OCI-LY3 (cell line): ENCODE measurements around the gene SDK2.

ENCODE experiments used
- H2AFZ ChIP-seq: fragments of 200-600, 300-600 bp; shearing (Covaris generic); 2 replicates; pipeline ENCODE4 v1.6.0; 2014; ENCODE audit warnings: antibody characterized with exemption, low read depth, low read length
- H3K27ac ChIP-seq: fragments of 200-600, 300-600 bp; sonication (generic); 2 replicates; pipeline ENCODE4 v1.5.1; 2014; ENCODE audit warnings: mild to moderate bottlenecking, low read length, moderate library complexity, mixed read lengths
- H3K27me3 ChIP-seq: fragments of 200-600, 300-600 bp; sonication (generic); 2 replicates; pipeline ENCODE4 v1.6.1; 2014; ENCODE audit warnings: low read depth, low read length, mixed read lengths
- H3K36me3 ChIP-seq: fragments of 200-600, 300-600 bp; sonication (generic); replicated peaks from 2 replicates; pipeline ENCODE3; 2014; ENCODE audit warnings: low read depth, low read length, mixed read lengths
- H3K4me1 ChIP-seq: fragments of 300-600, 200-600 bp; sonication (generic); 2 replicates; pipeline ENCODE4 v1.6.1; 2014; ENCODE audit warnings: low read length, mixed read lengths
- H3K4me2 ChIP-seq: fragments of 200-600, 300-600 bp; sonication (generic); 2 replicates; pipeline ENCODE4 v1.6.1; 2014; ENCODE audit warnings: low read length, mixed read lengths
- H3K4me3 ChIP-seq: fragments of 300-600, 200-600 bp; sonication (generic); 2 replicates; pipeline ENCODE4 v1.5.1; 2014; ENCODE audit warnings: antibody characterized with exemption, mild to moderate bottlenecking, low read length, moderate library complexity
- H3K79me2 ChIP-seq: fragments of 300-600, 200-600 bp; shearing (Covaris generic); 2 replicates; pipeline ENCODE4 v1.6.1; 2014; ENCODE audit warnings: mild to moderate bottlenecking, low read length, mixed read lengths
- H3K9ac ChIP-seq: fragments of 300-600, 200-600 bp; shearing (Covaris generic); 2 replicates; pipeline ENCODE4 v1.6.0; 2014; ENCODE audit warnings: mild to moderate bottlenecking, low read length, moderate library complexity
- H3K9me3 ChIP-seq: fragments of 200-600, 300-600 bp; shearing (Covaris generic); 2 replicates; pipeline ENCODE4 v1.6.1; 2014; ENCODE audit warnings: low read length, mixed read lengths; ENCODE audit not compliant: insufficient read depth
- H4K20me1 ChIP-seq: fragments of 200-600, 300-600 bp; sonication (generic); 2 replicates; pipeline ENCODE4 v1.6.1; 2016; ENCODE audit warnings: low read length, mixed read lengths; ENCODE audit not compliant: insufficient read depth
- EZH2phosphoT487 ChIP-seq: fragments of 200-600 bp; shearing (Covaris generic); IDR thresholded peaks from 2 replicates; pipeline ENCODE4 v1.6.1; 2018; ENCODE audit warnings: antibody characterized with exemption, mixed run types, low read depth
- TF ChIP-seq, protein P1 (sequence below): fragments of 200-600, 300-600 bp; sonication (generic); IDR thresholded peaks from 2 replicates; pipeline ENCODE4 v1.5.1; 2014; ENCODE audit warnings: antibody characterized with exemption, low read length, low read depth

The SDK2 gene

DNA sequence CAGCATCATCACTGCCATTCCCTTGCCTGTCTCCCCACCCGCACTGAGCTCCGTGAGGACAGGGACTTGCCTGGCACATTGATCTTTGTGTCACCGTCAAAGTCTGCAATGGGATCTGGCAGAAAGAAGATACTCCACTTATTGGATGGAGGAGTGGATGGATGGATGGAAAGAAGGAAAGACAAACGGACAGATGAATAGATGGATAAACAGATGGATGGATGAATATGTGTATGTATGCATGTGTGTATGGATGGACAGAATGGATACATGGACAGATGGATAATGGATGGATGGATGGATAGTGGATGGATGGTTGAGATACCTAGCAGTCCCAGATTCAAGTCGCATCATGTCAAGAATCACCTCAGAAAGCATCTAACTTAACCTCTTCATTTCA lies 99.9 kb downstream of the SDK2 start:
- Histone ChIP-seq H3K27ac (no peak overlapping the region), H3K79me2 (no peaks in the 10 kb centered on the region), H3K4me1 (no peaks in the 10 kb centered on the region), H3K9me3 (no peaks in the 10 kb centered on the region), H3K36me3 (no peaks in the 10 kb centered on the region), H3K4me3 (no peak overlapping the region), H4K20me1 (no peaks in the 10 kb centered on the region), H3K4me2 (no peak overlapping the region), H2AFZ (no peak overlapping the region), H3K9ac (no peak overlapping the region), H3K27me3 (peaks cover 15% of the 10 kb centered on the region)
- TF ChIP-seq, protein P1, sequence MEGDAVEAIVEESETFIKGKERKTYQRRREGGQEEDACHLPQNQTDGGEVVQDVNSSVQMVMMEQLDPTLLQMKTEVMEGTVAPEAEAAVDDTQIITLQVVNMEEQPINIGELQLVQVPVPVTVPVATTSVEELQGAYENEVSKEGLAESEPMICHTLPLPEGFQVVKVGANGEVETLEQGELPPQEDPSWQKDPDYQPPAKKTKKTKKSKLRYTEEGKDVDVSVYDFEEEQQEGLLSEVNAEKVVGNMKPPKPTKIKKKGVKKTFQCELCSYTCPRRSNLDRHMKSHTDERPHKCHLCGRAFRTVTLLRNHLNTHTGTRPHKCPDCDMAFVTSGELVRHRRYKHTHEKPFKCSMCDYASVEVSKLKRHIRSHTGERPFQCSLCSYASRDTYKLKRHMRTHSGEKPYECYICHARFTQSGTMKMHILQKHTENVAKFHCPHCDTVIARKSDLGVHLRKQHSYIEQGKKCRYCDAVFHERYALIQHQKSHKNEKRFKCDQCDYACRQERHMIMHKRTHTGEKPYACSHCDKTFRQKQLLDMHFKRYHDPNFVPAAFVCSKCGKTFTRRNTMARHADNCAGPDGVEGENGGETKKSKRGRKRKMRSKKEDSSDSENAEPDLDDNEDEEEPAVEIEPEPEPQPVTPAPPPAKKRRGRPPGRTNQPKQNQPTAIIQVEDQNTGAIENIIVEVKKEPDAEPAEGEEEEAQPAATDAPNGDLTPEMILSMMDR: no peak
- no peak for TF ChIP-seq EZH2phosphoT487

DNA sequence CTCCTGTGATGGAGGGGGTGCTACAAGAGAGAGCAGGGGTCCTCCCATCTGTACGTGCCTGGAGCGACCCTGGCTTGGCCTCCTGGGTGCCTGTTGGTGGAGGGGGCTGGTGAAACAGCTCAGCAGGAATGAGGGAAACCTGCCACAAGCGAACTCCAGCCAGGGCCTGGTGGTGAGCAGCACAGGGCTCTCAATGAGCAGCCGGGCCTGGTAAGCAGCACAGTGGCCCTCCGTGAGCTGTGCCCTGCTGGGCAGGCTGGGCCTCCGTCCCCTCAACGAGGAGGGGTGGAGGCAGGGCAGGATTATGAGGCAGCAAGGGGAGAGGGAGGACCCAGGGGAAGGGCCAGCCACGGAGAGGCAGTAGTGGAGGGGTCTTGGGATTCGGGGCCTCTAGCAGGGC lies 101.9 kb downstream of the SDK2 start:
- no peaks in the 10 kb centered on the region for H3K36me3 ChIP-seq
- H3K4me1 ChIP-seq: no peaks in the 10 kb centered on the region
- no peak overlapping the region for H3K9ac ChIP-seq
- H3K4me2 ChIP-seq: no peak overlapping the region
- TF ChIP-seq, protein P1: no peak
- TF ChIP-seq EZH2phosphoT487: no peak
- peaks cover 8% of the 10 kb centered on the region; the same call in 1 of the 2 replicates for H3K27me3 ChIP-seq
- no peak overlapping the region for H3K27ac ChIP-seq
- no peaks in the 10 kb centered on the region for H3K9me3 ChIP-seq
- no peaks in the 10 kb centered on the region for H4K20me1 ChIP-seq
- no peak overlapping the region for H2AFZ ChIP-seq
- no peak overlapping the region for H3K4me3 ChIP-seq
- no peaks in the 10 kb centered on the region for H3K79me2 ChIP-seq

DNA sequence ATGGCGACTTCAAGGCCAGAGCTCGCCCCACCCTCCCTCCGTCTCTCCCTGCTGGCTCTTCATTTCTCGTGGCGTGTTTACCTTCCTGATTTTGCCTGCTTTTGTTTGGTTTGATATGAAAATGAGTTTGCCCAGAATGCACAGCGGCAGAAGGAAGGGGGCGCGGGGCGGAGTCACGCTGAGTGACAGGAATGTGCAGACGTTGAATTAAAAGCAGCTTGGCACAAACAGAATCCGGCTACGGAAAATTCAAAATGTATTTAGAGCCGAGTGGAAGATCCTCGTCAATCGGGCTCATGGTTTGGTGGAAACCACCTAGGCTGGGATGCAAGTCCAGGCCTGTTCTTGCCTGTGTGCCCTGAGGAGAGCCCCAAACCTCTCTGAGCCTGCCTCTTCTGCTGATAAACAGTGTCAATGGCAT lies 102.7 kb downstream of the SDK2 start:
- TF ChIP-seq EZH2phosphoT487: no peak
- TF ChIP-seq, protein P1: no peak
- Histone ChIP-seq H3K4me3 (no peak overlapping the region), H3K27ac (no peak overlapping the region), H3K27me3 (peaks cover 8% of the 10 kb centered on the region; the same call in 1 of the 2 replicates), H3K9me3 (no peaks in the 10 kb centered on the region), H3K36me3 (no peaks in the 10 kb centered on the region), H4K20me1 (no peaks in the 10 kb centered on the region), H2AFZ (no peak overlapping the region), H3K79me2 (no peaks in the 10 kb centered on the region), H3K4me2 (no peak overlapping the region), H3K9ac (no peak overlapping the region), H3K4me1 (no peaks in the 10 kb centered on the region)

DNA sequence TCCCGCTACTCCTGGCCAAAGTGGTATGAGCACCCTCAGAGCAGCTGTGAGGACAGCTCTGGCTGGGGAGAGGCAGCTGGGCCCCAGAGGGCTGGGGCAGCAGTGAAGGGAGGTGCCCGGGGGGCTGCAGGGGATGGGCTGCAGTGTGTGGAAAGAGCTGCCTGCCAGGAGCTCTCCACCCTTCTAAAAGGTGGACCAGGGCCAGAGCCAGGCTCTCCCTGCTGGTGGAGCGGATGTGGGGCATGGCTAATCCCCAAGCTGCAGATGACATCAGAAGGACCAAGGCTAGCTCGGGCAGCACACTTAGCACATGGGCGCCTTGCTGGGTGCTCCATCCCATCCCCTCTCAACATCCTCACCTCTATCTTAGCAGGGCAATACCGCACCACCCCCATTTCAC lies 103.1 kb downstream of the SDK2 start:
- Histone ChIP-seq H3K4me1 (no peaks in the 10 kb centered on the region), H4K20me1 (no peaks in the 10 kb centered on the region), H3K4me3 (no peak overlapping the region), H3K4me2 (no peak overlapping the region), H3K9me3 (no peaks in the 10 kb centered on the region), H3K9ac (no peak overlapping the region), H3K27me3 (peaks cover 8% of the 10 kb centered on the region; the same call in 1 of the 2 replicates), H3K79me2 (no peaks in the 10 kb centered on the region), H2AFZ (no peak overlapping the region), H3K27ac (no peak overlapping the region), H3K36me3 (no peaks in the 10 kb centered on the region)
- no peak for TF ChIP-seq EZH2phosphoT487
- TF ChIP-seq, protein P1: no peak
